Liver (tissue), 3 donors: ENCODE data around the gene PTH2.

Experiments
- EGR1 ChIP-seq, 2 donors: IDR thresholded peaks; 2 replicates each; pipeline ENCODE4 v1.6.1; 2016 to 2018; ENCODE audit warnings: antibody characterized with exemption in 2 of 2, low read depth in 2 of 2
- FOXA2 ChIP-seq: IDR thresholded peaks from 2 replicates; pipeline ENCODE4 v1.6.1; 2016; ENCODE audit warnings: antibody characterized with exemption
- GABPA ChIP-seq, 2 donors: IDR thresholded peaks in 1 of 2; conservative IDR thresholded peaks in 1 of 2; 2 replicates each; pipeline ENCODE4 v1.6.1; 2016; ENCODE audit warnings: antibody characterized with exemption in 2 of 2, mild to moderate bottlenecking in 1 of 2, moderate library complexity in 1 of 2
- HNF4A ChIP-seq, 2 donors: conservative IDR thresholded peaks; 2 replicates each; pipeline ENCODE4 v1.6.1; 2016; ENCODE audit warnings: antibody characterized with exemption in 2 of 2, mild to moderate bottlenecking in 2 of 2
- JUND ChIP-seq, 2 donors: IDR thresholded peaks; 2 replicates each; pipeline ENCODE4 v1.6.1; 2016; ENCODE audit warnings: antibody characterized with exemption in 2 of 2
- RAD21 ChIP-seq, 2 donors: IDR thresholded peaks; 2 replicates each; pipeline ENCODE4 v1.6.1; 2016; ENCODE audit warnings: antibody characterized with exemption in 2 of 2, mild to moderate bottlenecking in 2 of 2
- REST ChIP-seq: IDR thresholded peaks from 2 replicates; pipeline ENCODE4 v1.6.1; 2016; ENCODE audit warnings: antibody characterized with exemption, mild to moderate bottlenecking
- RXRA ChIP-seq, 2 donors: IDR thresholded peaks; 2 replicates each; pipeline ENCODE4 v1.6.1; 2017 to 2018; ENCODE audit warnings: antibody characterized with exemption in 2 of 2, mild to moderate bottlenecking in 1 of 2
- SP1 ChIP-seq: IDR thresholded peaks from 2 replicates; pipeline ENCODE4 v1.6.1; 2018; ENCODE audit warnings: antibody characterized with exemption, mild to moderate bottlenecking
- TAF1 ChIP-seq: conservative IDR thresholded peaks from 2 replicates; pipeline ENCODE4 v1.6.1; 2016; ENCODE audit warnings: antibody characterized with exemption, mild to moderate bottlenecking
- ZBTB33 ChIP-seq: IDR thresholded peaks from 2 replicates; pipeline ENCODE4 v1.6.1; 2016; ENCODE audit warnings: antibody characterized with exemption
- TF ChIP-seq, protein P1 (sequence below): fragments of 150-350 bp; IDR thresholded peaks from 2 replicates; pipeline ENCODE4 v1.5.1; 2017; ENCODE audit warnings: improper control_type of control experiment, low read depth, low read length; ENCODE audit not compliant: missing input control
- TF ChIP-seq, protein P2 (sequence below): IDR thresholded peaks from 2 replicates; pipeline ENCODE4 v1.6.1; 2016; ENCODE audit warnings: antibody characterized with exemption
- donor health status: healthy.
- donor health status: healthy.

DNA sequence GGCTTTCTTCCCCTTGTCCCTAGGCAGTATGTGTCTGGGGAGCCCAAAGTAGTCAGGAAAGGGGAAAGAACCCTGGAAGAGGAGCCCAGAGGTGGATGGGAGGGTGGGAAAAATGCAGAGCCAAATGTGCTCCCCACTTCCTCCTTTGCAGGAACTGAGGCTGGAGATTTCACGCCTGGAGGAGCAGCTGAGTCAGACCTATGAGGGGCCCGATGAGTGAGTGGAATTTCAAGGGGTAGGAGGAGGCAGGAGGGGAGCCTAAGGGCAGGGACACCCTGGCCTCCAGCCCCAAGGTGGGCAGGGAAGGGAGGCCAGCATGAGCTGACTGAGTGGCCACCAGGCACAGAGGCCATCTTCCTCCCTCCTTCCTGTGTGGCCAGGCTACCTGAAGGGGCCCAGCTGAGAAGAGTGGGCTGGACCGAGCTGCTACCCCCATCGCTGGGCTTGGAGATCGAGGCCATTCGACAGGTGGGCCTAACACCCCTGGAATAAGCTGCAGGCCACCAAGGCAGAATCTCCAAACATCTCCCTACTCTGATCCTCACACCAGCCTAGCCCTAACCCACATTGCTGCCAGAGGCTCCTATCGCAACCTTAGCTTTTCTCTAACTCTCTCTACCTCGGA lies 14.3 kb downstream of the PTH2 start:
- TF ChIP-seq, protein P1, sequence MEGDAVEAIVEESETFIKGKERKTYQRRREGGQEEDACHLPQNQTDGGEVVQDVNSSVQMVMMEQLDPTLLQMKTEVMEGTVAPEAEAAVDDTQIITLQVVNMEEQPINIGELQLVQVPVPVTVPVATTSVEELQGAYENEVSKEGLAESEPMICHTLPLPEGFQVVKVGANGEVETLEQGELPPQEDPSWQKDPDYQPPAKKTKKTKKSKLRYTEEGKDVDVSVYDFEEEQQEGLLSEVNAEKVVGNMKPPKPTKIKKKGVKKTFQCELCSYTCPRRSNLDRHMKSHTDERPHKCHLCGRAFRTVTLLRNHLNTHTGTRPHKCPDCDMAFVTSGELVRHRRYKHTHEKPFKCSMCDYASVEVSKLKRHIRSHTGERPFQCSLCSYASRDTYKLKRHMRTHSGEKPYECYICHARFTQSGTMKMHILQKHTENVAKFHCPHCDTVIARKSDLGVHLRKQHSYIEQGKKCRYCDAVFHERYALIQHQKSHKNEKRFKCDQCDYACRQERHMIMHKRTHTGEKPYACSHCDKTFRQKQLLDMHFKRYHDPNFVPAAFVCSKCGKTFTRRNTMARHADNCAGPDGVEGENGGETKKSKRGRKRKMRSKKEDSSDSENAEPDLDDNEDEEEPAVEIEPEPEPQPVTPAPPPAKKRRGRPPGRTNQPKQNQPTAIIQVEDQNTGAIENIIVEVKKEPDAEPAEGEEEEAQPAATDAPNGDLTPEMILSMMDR: no peak
- no peak for TF ChIP-seq REST
- TF ChIP-seq GABPA (IDR thresholded peaks at IDR 0.05 in 1 of 2, conservative IDR thresholded peaks at IDR 0.05 in 1 of 2): no peak
- no peak for TF ChIP-seq SP1
- TF ChIP-seq JUND (IDR thresholded peaks at IDR 0.05): no peak
- no peak for TF ChIP-seq ZBTB33
- TF ChIP-seq TAF1: no peak
- no peak for TF ChIP-seq RXRA (IDR thresholded peaks at IDR 0.05)
- TF ChIP-seq FOXA2: no peak
- TF ChIP-seq, protein P2, sequence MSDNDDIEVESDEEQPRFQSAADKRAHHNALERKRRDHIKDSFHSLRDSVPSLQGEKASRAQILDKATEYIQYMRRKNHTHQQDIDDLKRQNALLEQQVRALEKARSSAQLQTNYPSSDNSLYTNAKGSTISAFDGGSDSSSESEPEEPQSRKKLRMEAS: no peak
- no peak for TF ChIP-seq EGR1 (IDR thresholded peaks at IDR 0.05; ENCODE audit: low read depth in 2 of 2)
- no peak for TF ChIP-seq HNF4A (conservative IDR thresholded peaks at IDR 0.05)
- TF ChIP-seq RAD21 (IDR thresholded peaks at IDR 0.05): no peak
